ENCODE data around the gene ATXN1.

ATXN1 gene

GRCh38 chr6:16519265-16520242 lies 241.7 kb downstream of the ATXN1 start:
- DNase-seq: no peak

- no peak for DNase-seq
These were observed 243.0 kb downstream of the ATXN1 start for GRCh38 chr6:16518265-16518664.

GRCh38 chr6:16514249-16514648 lies 247.0 kb downstream of the ATXN1 start:
- DNase-seq: peak in 1 of 2 experiments; percentile 26

GRCh38 chr6:16512544-16513290 lies 248.5 kb downstream of the ATXN1 start:
- DNase-seq: no peak

GRCh38 chr6:16511723-16512489 lies 249.4 kb downstream of the ATXN1 start:
- no peak for DNase-seq

- peak in 1 of 2 experiments; percentile 53 for DNase-seq
These were observed 250.1 kb downstream of the ATXN1 start for GRCh38 chr6:16511040-16511660.

GRCh38 chr6:16510245-16510644 lies 251.0 kb downstream of the ATXN1 start:
- no peak for DNase-seq

GRCh38 chr6:16508959-16509358 lies 252.3 kb downstream of the ATXN1 start:
- DNase-seq: no peak

- peak; percentile 83 to 94 for DNase-seq
These were observed 255.4 kb downstream of the ATXN1 start for GRCh38 chr6:16505711-16506357.

GRCh38 chr6:16504609-16505008 lies 256.7 kb downstream of the ATXN1 start:
- no peak for DNase-seq

- no peak for DNase-seq
These were observed 257.3 kb downstream of the ATXN1 start for GRCh38 chr6:16503970-16504415.

- DNase-seq: peak in 1 of 2 experiments; percentile 42
These were observed 258.0 kb downstream of the ATXN1 start for GRCh38 chr6:16503241-16503775.

- DNase-seq: no peak
These were observed 262.3 kb downstream of the ATXN1 start for GRCh38 chr6:16498957-16499356.

- no peak for DNase-seq
These were observed 263.0 kb downstream of the ATXN1 start for GRCh38 chr6:16498237-16498636.

GRCh38 chr6:16496991-16497801 lies 264.1 kb downstream of the ATXN1 start:
- no peak for DNase-seq

- DNase-seq: no peak
These were observed 265.1 kb downstream of the ATXN1 start for GRCh38 chr6:16496210-16496609.

- no peak for DNase-seq
These were observed 266.5 kb downstream of the ATXN1 start for GRCh38 chr6:16494793-16495192.

GRCh38 chr6:16493802-16494201 lies 267.5 kb downstream of the ATXN1 start:
- DNase-seq: peak in 1 of 2 experiments; percentile 15

GRCh38 chr6:16493112-16493511 lies 268.1 kb downstream of the ATXN1 start:
- DNase-seq: no peak

- no peak for DNase-seq
These were observed 269.5 kb downstream of the ATXN1 start for GRCh38 chr6:16491666-16492313.
